T47D (cell line): ENCODE measurements around the gene HASPIN.

Experiments used
- DNase-seq, 2 experiments: peaks; one replicate each; pipeline versions ENCODE4 v3.0.0 to v3.0.0-alpha.2; 2011 to 2012; ENCODE audit warnings: low read depth in 1 of 2, low spot score in 1 of 2
- JUND ChIP-seq: IDR thresholded peaks from 2 replicates; pipeline ENCODE4 v1.6.1; 2012; ENCODE audit warnings: low read depth
- in situ Hi-C: cut with HindIII; loops from 2 replicates; pipeline ENCODE4 v1.10.0; 2016; ENCODE audit warnings: low sequenced_read_pairs, low pct_unique_long_range_greater_than_20kb

HASPIN gene

DNA sequence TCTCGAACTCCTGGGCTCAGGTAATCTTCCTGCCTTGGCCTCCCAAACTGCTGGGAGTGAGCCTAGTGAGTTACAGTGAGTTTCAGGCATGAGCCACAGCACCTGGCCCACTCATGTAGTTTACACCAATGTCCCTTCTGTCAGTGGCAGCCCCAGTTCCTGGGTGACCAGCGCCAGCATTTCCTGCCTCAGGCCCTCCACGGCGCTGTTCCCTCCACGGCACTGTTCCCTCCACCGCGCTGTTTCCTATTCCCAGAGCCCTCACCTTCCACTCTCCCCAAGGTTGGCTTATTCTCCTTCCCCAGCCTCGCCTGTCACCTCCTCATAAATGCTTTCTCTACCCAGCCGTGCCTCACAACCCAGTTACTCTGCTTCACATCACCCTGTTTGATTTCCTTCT lies 44.6 kb downstream of the HASPIN start:
- no peak for TF ChIP-seq JUND
- DNase-seq: no peak
- in situ Hi-C loops: no loop called here

DNA sequence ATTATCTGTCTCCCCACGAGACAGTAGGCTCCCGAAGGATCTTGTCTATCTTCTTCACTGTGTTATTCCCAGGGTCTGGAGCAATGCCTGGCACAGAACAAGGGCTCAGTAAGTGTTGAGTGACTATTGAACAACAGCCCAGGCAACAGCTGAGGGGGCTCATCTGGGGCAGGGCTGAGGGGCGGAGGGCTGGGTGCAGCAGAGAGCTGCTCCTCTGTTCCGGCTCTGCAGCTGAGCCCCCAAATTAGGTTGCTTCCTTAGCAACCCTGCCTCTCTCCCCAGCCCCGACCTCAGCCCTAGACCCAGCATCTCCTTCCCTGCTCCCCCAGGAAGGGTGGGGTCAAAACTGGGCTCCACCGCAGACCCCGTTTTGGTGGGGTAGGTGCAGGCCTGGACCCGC lies 45.1 kb downstream of the HASPIN start:
- in situ Hi-C loops: no loop called here
- TF ChIP-seq JUND: no peak

GRCh38 chr17:3770466-3770865 lies 46.8 kb downstream of the HASPIN start:
- DNase-seq: no peak
- no peak for TF ChIP-seq JUND
- in situ Hi-C loops: no loop called here

More for the DNA sequence above, 45.1 kb downstream of the HASPIN start:
- no peak for DNase-seq

DNA sequence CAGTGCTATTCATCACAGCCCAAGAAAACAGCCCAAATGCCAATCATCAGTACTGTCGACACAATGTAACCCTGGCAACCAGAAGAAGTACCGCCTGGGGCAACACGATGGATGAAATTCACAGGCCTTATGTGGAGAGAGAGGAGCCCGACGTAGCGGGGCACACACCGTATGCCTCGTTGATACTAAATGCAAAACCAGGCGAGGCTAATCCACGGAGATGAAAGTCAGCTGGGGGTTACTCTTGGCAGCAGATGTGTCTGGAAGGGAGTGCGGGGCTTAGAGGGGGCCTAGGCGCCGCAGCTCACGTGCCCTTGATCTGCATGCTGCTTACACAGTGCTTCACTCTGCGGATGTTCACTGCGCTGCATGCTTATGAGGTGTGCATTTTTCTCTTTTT lies 47.4 kb downstream of the HASPIN start:
- no peak for TF ChIP-seq JUND
- in situ Hi-C loops: no loop called here
- no peak for DNase-seq

- no peak for TF ChIP-seq JUND
- peak in 1 of 2 experiments; percentile 37 for DNase-seq
- in situ Hi-C loops: no loop called here
Measured at GRCh38 chr17:3772764-3773163, 49.1 kb downstream of the HASPIN start.

- DNase-seq: no peak
- in situ Hi-C loops: no loop called here
Measured at GRCh38 chr17:3773511-3773910, 49.8 kb downstream of the HASPIN start.

GRCh38 chr17:3773966-3774365 lies 50.3 kb downstream of the HASPIN start:
- in situ Hi-C loops: no loop called here
- DNase-seq: no peak
- TF ChIP-seq JUND: no peak

More at GRCh38 chr17:3773511-3773910, 49.8 kb downstream of the HASPIN start:
- TF ChIP-seq JUND: no peak
